M059J (cell line): ENCODE data around the gene RPTOR. TPM values are rescaled to one million over a fixed set of nuclear protein-coding genes. Genes with fewer than 3 reads are reported as not detected.

ENCODE experiments used
- DNase-seq: peaks from one replicate; pipeline ENCODE4 v3.0.0-alpha.2; 2012; ENCODE audit warnings: low read depth
- total RNA-seq: library from RNA; depleted of rRNA; stranded (reverse); fragments of >200 nt; shearing (Covaris generic); gene quantifications from 2 replicates; pipeline ENCODE4 v1.2.3, GENCODE V29; 2014

Gene RPTOR
- total RNA-seq, 1 experiment from 2014 or later, result 20.8 TPM

DNA sequence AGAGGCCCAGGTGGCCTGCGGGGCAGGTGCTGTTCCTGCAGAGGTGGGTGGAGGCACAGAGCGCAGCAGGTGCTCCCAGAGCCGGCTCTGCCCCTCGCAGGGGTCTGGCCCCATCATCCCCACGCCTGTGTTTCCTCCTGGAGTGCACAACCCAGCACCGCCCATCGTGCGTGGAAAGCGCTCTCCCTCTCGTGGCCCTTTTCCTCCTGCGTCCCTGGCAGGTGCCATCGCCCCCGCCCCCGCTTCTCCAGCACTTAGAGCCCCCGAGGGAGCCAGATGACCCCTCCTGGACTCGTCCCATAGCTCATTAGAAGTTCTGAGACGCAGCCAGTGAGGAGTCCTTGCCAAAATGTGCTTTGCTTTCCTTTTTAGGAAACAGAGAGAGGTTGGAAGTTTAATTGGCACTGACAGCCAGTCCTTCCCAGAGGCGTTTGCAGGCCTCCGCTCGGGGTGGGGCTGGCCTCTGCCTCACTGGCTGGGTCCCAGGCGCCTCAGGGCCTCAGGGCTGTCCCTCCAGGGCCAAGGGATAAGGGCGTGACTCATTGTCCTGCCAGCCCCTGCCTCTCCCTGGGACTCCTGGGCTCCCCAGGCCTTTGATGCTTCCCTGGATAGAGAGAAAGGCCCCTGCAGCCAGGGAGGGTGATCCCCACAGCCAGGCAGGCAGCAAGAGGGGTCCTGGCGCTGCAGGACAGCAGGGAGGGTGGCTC lies 414.8 kb downstream of the RPTOR start:
- peak; percentile 84 for DNase-seq

DNA sequence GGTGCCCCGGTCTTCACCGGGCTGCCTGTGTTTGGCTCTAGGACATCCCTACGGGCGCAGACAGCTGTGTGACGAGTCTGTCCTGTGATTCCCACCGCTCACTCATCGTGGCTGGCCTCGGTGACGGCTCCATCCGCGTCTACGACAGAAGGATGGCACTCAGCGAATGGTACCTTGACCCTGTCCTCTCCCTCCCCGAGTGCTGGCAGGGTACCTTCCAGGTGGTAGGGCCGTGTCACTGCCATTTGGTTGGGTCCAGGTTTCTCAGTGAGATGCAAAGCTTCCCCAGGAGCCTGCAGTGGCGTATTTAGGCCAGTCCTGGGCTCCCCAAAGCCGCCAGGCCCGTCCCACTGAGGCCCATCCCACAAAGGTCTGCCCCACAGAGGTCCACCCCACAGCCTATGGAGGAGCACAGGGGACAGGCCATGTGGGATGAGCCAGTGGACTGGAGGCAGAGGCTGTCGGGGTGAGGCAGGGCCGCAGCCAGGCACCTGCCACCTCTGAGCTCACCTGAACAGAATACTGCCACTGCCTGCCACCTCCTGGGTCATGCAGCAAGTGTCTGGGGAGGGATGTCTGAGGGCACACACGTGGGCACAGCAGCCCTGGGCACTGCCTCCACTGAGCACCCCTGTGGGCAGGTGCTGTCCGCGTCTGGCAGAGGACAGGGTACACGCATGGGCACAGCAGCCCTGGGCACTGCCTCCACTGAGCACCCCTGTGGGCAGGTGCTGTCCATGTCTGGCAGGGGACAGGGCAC lies 415.6 kb downstream of the RPTOR start:
- DNase-seq, result no peak

- DNase-seq, result no peak
Observed at GRCh38 chr17:80960797-80961452, 416.3 kb downstream of the RPTOR start.

DNA sequence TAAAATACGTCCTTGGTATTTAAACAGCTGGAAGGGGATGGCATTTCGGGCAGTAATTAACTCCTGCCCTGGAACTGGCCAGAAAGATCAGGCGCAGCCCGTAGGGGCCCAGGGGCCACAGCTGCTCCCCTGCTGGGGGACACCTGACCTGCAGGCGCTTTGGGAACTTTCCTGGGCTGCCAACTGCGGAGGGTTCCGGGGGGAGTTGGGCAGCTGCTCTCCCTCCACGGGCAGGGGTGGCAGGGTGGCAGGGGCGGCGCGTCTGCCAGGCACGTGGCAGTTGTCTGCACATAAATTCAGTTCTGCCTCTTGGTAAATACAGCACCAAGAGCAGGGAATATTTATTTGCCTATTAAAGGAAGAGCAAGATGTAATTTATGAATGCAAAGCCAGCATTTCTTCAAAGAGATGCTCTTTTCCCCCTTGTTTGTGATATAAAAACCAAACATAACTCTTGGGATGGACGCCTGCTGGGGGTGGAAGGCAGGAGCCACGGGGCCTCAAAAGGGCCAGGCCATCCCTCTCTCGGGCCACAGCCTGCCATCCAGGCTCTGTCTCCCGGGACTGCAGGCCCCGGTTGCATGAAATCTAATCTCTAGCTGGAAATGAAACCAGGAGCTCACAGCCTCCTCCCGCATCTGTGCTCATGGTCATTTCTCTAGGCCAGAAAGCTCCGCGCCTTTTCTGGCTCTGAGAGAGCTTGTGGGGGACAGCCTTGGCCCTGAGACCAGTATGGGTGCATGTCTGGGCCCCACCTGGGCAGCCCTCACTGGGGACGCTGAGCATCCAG lies 417.1 kb downstream of the RPTOR start:
- DNase-seq, result no peak

DNA sequence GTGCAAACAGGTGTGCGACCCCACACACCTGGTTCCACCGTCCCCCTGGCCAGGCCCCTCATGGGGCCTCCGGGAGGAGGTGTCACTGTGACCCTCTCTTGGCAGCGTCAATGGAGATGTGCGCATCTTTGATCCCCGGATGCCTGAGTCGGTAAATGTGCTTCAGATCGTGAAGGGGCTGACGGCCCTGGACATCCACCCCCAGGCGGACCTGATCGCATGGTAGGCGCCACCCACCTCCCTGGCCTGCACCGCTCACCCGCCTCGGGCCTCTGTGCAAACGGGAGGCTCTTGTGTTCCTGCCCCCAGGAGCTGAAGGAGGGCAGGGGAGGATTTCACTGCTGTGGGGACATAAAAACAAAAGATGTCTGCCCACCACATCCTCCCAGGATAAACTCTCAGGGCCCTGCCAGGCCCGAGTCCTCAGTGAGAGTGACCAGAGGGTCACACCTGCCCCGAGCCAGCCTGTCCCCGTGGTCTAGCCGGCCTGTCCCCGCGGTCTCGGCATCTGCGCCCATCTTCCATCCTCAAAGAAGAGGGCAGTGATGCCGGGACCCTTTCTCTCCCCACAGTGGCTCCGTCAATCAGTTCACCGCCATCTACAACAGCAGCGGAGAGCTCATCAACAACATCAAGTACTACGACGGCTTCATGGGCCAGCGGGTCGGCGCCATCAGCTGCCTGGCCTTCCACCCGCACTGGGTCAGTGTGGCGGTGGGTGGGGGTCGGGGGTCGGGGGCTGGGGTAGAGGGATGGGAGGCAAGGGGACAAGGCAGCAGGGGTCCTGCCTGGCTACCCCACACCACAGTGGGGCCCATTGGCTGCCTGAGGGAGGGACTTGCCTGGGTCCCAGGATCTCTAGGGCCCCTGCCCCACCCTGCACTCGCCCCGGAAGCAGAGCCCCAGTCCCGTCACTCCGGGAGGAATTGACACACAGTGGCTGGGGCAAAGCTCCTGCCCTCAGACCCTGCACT lies 418.0 kb downstream of the RPTOR start:
- DNase-seq, result no peak

- DNase-seq, result no peak
Observed at GRCh38 chr17:80963812-80964543, 419.3 kb downstream of the RPTOR start.

DNA sequence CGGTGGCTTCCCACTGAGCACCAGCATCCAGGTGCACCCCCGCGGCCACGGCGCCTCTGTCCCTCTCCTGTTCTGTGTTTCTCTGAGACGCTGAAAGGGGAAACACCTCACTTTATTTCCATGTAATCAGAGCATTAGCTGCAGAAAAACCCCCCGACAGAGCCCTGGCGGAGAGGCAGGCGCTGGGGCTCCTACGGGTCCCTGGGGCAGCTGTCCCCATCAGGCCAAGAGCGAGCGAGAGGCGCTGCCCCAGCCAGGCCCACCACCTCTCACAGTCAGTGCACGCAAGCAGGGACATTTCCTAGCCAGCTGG lies 419.9 kb downstream of the RPTOR start:
- DNase-seq, result no peak

DNA sequence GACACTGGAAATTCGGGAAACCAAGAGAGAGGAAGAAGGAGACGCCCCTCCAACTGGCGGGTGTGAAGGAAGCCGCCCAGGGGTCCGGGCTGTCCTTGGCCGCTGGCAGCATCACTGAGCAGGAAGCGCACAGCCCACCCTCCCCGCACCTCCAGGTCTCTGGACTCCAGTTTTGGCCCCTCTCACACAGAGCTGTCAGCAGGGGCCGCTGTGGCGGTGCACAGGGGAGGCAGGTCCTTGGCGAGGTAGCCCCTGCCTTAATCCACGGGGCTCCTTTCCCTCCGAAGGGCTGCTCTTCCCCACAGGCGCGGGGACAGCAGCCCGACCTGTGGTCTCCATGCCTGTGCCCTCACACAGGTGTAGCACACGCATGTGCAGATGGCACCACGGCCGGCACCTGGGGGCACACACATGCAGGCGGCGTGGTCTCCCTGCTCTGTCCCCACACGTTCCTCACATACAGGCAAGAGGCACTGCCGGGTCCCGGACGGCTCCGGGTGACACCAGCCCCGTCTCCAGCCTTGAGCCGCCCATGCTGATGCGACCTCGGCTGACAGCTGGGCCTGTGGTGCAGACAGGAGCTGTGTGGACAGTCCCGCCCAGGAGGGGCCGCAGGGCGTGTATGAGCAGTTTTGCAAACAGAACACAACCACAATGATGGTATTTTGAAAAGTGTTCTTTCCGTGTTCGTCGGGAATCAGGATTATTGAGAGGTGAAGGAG lies 420.4 kb downstream of the RPTOR start:
- no peak for DNase-seq

- DNase-seq, result no peak
Observed at GRCh38 chr17:80965606-80966005, 421.0 kb downstream of the RPTOR start.

DNA sequence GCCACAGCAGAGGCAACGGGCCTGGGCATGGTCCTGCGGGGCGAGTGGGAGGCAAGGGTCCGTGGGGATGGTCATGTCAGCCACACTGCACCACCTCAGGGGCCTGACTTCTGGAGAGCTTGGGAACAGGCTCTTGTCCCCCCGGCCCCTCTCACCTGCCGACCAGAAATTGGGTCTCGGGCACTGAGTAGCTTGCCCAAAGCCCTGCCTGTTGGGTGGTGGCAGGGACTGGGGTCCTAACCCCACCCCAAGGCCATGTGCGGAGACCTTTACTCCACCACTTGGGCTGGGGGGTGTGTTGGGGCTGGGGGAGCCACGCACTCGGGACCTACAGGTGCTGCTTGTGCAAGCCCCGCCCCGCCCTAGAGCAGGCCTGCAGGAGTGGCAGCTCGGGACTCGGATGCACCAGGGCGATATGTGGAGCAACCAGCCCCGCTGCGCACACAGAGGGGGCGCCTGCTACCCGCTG lies 422.8 kb downstream of the RPTOR start:
- no peak for DNase-seq

DNA sequence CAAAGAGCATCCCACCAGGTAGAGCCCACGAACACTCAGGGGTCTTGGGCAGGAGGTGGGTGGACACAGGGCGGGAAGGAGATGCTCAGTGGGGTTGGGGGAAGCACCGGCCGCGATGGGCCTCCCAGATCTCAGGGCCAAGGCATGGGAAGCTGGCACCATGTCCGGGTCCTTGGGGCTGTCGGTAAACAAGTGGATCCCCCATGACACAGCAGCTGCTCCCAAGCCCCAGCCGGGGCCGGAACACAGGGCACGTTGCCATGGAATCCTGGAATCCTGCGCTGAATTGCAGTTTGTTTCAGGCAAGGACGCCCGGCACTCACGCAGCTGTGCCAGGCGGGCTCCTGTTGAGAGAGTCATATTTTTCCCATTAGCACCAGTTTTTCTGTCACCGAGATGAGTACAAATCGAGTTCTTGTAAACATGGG lies 424.0 kb downstream of the RPTOR start:
- no peak for DNase-seq

- DNase-seq, result no peak
Observed at GRCh38 chr17:80969030-80969673, 424.5 kb downstream of the RPTOR start.

- no peak for DNase-seq
Observed at GRCh38 chr17:80969674-80970043, 425.0 kb downstream of the RPTOR start.

- DNase-seq, result no peak
Observed at GRCh38 chr17:80970044-80970761, 425.6 kb downstream of the RPTOR start.

DNA sequence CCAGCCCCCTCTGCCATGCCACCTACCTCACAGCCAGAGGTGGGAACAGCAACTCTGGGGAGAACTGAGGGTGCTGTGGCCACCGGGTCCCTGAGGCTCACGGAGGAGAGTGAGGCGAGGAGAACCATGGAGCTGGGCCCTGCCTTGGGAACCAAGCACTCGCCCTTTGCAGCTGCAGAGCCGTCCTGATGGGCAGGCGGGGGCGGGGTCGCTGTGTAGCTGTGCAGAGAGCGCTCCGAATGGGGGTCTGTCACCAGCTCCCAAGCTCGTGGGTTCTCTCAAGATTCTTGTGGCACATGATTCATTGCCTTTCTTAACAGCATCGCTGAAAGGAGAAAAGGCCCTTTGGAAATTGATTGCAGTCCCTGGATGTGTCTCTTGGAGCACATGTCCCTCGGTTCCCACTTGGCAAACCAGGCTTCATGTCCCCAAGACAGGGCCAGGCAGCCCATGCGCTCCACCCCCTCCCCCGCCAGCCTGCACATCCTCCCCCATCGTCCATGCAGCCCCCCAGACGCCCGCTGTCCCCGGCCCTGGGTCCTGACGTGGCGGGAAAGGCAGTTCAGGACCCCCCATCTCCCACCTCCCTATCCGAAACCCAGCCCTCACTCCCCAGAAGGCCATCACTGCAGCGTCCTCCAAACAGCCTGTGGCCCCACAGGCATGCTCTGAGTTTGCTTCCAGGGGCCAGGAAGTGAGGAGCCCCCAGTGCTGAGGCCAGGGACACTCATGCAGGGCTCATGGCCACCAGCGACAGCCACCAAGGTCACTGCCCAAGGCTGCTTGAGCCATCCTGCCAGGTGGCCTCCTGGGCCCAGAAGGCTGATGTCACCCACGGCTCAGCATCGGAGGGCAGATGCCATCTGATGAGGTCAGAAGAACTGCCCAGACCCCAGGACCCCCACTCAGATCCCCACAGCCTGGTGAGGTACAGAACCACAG lies 426.4 kb downstream of the RPTOR start:
- no peak for DNase-seq

DNA sequence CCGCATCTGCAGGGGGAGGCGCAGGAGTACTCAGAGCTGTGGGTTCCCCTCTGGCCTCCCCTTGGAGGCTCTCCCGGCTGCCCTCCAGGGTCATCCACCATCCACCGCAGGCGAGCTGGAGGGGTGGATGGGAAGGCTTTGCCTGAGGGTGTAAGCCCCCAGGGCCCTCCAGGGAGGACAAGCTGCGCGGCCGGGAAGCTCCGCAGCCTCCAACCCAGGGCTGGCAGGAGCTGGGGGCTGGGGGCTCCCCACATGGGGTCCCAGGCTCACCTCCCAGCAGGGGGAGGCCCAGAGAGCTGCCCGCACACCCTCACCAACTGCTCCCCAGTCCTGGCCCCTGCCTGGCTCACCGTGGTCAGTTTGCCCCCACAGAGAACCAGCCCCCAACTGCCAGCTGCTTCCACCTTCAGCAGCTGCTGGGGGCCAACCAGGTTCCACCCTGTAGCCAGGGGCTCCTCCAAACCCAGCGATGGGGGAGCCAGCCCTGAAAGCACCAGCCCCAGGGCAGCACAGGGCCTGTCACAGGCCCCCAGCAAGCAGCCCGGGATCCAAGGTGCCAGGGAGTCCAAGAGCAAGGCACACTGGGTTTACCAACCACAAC lies 427.2 kb downstream of the RPTOR start:
- DNase-seq, result no peak

DNA sequence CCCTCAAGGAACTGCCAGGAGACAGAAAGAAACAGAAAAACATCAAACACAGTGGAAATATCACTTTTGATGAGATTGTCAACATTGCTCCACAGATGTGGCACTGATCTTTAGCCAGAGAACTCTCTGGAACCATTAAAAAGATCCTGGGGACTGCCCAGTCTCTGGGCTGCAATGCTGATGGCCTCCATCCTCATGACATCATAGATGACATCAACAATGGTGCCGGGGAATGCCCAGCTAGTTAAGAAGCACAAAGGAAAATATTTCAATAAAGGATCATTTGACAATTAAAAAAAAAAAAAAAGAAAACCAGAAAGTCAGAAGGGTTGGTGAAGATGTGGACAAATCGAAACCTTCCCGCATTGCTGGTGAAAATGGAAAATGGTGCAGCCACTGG lies 432.1 kb downstream of the RPTOR start:
- no peak for DNase-seq
